Endodermal cell (in vitro differentiated cells): ENCODE measurements around the gene RPN2. TPM values are rescaled to one million over a fixed set of nuclear protein-coding genes. Genes with fewer than 3 reads are reported as not detected.

Experiments used
- DNase-seq: peaks from one replicate; pipeline ENCODE4 v3.0.0-alpha.2; 2017
- H3K27ac ChIP-seq: 2 replicates; pipeline ENCODE4 v1.5.1; 2013; ENCODE audit warnings: mild to moderate bottlenecking, low read depth, low read length, moderate library complexity
- H3K27me3 ChIP-seq: 2 replicates; pipeline ENCODE4 v1.6.1; 2013; ENCODE audit warnings: mild to moderate bottlenecking, low read length, moderate library complexity; ENCODE audit not compliant: insufficient read depth, control insufficient read depth, poor library complexity, severe bottlenecking
- H3K36me3 ChIP-seq: 2 replicates; pipeline ENCODE4 v1.7.0; 2013; ENCODE audit warnings: mild to moderate bottlenecking, low read length, moderate library complexity; ENCODE audit not compliant: control insufficient read depth, insufficient read depth
- H3K4me1 ChIP-seq: one replicate; pipeline ENCODE4 v1.7.0; 2013; ENCODE audit warnings: low read length; ENCODE audit not compliant: control insufficient read depth, insufficient read depth
- H3K4me3 ChIP-seq: 2 replicates; pipeline ENCODE4 v1.5.1; 2013; ENCODE audit warnings: mild to moderate bottlenecking, low read length, moderate library complexity
- H3K9ac ChIP-seq: 2 replicates; pipeline ENCODE4 v1.6.1; 2013; ENCODE audit warnings: mild to moderate bottlenecking, low read length, moderate library complexity; ENCODE audit not compliant: poor library complexity, severe bottlenecking; ENCODE audit errors: extremely low read depth
- H3K9me3 ChIP-seq: 2 replicates; pipeline ENCODE4 v1.6.1; 2013; ENCODE audit warnings: mild to moderate bottlenecking, low read length, moderate library complexity; ENCODE audit not compliant: control insufficient read depth
- H3K27ac Mint-ChIP-seq: 2 replicates; pipeline ENCODE4 v1.8.0; 2020; ENCODE audit warnings: mixed read lengths
- H3K27me3 Mint-ChIP-seq: 2 replicates; pipeline ENCODE4 v1.8.0; 2021; ENCODE audit warnings: mild to moderate bottlenecking, mixed read lengths; ENCODE audit not compliant: insufficient read depth
- H3K36me3 Mint-ChIP-seq: 2 replicates; pipeline ENCODE4 v1.8.0; 2020; ENCODE audit warnings: low read depth, mixed read lengths
- H3K4me1 Mint-ChIP-seq: 2 replicates; pipeline ENCODE4 v1.8.0; 2020; ENCODE audit warnings: mixed read lengths
- H3K4me3 Mint-ChIP-seq: 2 replicates; pipeline ENCODE4 v1.8.0; 2020; ENCODE audit warnings: mild to moderate bottlenecking, moderate library complexity, mixed read lengths
- H3K9me3 Mint-ChIP-seq: 2 replicates; pipeline ENCODE4 v1.8.0; 2020; ENCODE audit warnings: mild to moderate bottlenecking, mixed read lengths
- WGBS, 2 experiments: methylation state at CpG; one replicate each; pipeline versions ENCODE4 v1.1.5 to v1.1.7; 2013; ENCODE audit warnings: missing lambda C conversion rate in 2 of 2, mixed read lengths in 1 of 2; ENCODE audit not compliant: insufficient coverage in 1 of 2, insufficient read length in 1 of 2; 5-methylcytosine and 5-hydroxymethylcytosine counted together
- total RNA-seq, 2 donors: library from RNA; stranded (reverse); fragmentation: NEBNext Ultra II Directional in 1 of 2; extraction: Animal tissue kit (Norgen Biotek cat#: 25700) in 1 of 2; gene quantifications; 2 replicates in 1 of 2; 3 replicates in 1 of 2; pipeline ENCODE4 v1.2.1, GENCODE V29; 2021
- TF ChIP-seq, protein P1 (sequence below): fragments of 200-600 bp; sonication (generic); conservative IDR thresholded peaks from 2 replicates; pipeline ENCODE4 v1.5.0; 2021; ENCODE audit warnings: antibody characterized with exemption, mild to moderate bottlenecking

RPN2 gene
- total RNA-seq, 2 donors from 2014 or later, result 230 to 242 TPM

DNA sequence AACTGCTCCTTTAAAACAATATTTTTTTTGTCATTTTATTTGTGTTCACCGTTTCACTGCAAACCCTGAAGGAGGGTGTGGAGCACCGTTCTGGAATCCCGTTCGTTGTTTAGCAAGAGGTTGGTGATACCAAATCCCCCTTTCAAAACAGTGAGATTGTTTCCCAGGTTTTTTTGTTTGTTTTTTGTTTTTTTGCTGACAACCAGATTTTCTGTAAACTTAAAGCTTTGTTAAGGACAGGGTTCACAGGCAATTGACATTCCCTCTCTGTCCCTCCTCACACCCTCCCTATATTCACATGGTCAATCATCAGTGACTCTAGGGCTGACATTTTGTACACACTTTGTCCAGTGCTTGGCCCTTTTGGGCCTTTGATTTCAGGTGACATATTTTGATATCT is 21.2 kb downstream of the RPN2 start:
- no peaks in the 10 kb centered on the region for H3K27me3 Mint-ChIP-seq
- no peaks in the 10 kb centered on the region for H3K9me3 Mint-ChIP-seq
- H3K4me3 ChIP-seq, result no peak overlapping the region
- H3K36me3 Mint-ChIP-seq, result peaks cover 69% of the 10 kb centered on the region
- H3K27ac ChIP-seq, result no peak overlapping the region
- H3K9me3 ChIP-seq, result no peaks in the 10 kb centered on the region
- no peaks in the 10 kb centered on the region for H3K4me1 ChIP-seq
- no peak overlapping the region for H3K9ac ChIP-seq
- WGBS, 2 experiments, result 94 to 100% methylated on average over 2 to 4 of the region's 4 CpGs
- H3K36me3 ChIP-seq, result peaks cover 87% of the 10 kb centered on the region
- no peak overlapping the region for H3K4me3 Mint-ChIP-seq
- H3K27ac Mint-ChIP-seq, result no peak overlapping the region
- no peaks in the 10 kb centered on the region for H3K27me3 ChIP-seq
- peaks cover 1% of the 10 kb centered on the region for H3K4me1 Mint-ChIP-seq
- TF ChIP-seq, protein P1, sequence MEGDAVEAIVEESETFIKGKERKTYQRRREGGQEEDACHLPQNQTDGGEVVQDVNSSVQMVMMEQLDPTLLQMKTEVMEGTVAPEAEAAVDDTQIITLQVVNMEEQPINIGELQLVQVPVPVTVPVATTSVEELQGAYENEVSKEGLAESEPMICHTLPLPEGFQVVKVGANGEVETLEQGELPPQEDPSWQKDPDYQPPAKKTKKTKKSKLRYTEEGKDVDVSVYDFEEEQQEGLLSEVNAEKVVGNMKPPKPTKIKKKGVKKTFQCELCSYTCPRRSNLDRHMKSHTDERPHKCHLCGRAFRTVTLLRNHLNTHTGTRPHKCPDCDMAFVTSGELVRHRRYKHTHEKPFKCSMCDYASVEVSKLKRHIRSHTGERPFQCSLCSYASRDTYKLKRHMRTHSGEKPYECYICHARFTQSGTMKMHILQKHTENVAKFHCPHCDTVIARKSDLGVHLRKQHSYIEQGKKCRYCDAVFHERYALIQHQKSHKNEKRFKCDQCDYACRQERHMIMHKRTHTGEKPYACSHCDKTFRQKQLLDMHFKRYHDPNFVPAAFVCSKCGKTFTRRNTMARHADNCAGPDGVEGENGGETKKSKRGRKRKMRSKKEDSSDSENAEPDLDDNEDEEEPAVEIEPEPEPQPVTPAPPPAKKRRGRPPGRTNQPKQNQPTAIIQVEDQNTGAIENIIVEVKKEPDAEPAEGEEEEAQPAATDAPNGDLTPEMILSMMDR, result no peak
- DNase-seq, result no peak

DNA sequence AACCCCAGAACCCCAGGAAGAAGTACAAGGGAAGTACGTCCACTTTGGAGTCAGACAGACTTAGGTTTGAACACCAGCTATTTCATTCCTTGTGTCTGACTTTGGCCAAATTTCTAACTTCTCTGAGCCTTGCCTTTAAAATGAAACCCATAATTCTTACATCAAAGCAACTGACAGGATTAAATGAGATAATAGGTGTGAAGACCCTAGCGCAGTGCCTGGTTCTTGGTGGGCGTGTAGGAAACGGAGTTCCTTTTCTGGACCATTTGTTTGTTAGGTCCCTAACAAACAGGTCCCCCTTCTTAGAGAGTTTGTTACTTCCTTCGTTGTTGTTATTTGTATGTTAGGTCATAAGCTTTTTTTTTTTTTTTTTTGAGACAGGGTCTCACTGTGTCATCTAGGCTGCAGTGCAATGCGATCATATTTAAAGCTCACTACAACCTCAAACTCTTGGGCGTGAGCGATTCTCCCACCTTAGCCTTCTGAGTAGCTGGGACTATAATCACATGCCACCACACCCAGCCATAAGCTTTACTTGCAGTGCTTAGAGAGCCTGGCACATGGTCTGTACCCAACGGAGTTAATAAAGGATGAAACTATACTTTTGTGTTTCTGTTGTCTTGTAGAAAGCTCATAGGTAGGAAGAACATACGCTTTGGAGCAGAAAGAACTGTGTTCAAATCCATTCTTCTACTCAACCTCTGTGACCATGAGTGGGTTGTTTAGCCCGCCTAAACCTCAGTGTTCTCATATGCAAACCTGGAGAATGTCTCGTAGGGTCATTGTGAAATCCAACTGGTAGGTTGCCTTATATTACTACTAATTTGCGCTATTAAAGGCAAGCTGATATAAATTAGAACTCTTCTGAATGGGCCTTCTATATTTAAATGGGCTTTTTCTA is 22.0 kb downstream of the RPN2 start:
- Mint-ChIP-seq H3K4me3 (no peak overlapping the region), H3K27me3 (no peaks in the 10 kb centered on the region), H3K9me3 (no peaks in the 10 kb centered on the region), H3K27ac (peak overlapping the region; percentile 71), H3K36me3 (peaks cover 69% of the 10 kb centered on the region), H3K4me1 (no peaks in the 10 kb centered on the region)
- Histone ChIP-seq H3K36me3 (peaks cover 95% of the 10 kb centered on the region), H3K27ac (no peak overlapping the region), H3K9me3 (no peaks in the 10 kb centered on the region), H3K27me3 (no peaks in the 10 kb centered on the region), H3K4me1 (no peaks in the 10 kb centered on the region), H3K9ac (no peak overlapping the region), H3K4me3 (no peak overlapping the region)
- 97 to 98% methylated on average over 12 of the region's 13 CpGs for WGBS, 2 experiments
- TF ChIP-seq, protein P1, result no peak
- DNase-seq, result no peak

DNA sequence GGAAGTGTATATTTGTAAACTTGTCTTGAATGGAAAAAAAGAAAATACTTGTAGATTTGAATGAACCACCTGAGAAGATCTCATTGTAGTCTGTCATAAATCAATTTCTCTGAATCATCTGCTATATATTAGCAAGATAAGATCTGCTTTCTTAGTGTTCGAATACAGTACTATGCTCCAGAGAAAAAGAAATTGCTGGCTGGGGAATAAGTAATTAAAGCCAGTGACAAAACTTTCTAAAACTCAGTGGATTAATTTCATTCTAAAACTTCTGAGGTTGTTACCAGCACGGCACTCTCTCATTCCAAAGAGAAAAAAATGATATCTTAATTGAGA is 22.7 kb downstream of the RPN2 start:
- Mint-ChIP-seq H3K9me3 (no peaks in the 10 kb centered on the region), H3K27me3 (no peaks in the 10 kb centered on the region), H3K36me3 (peaks cover 69% of the 10 kb centered on the region), H3K4me3 (no peak overlapping the region), H3K4me1 (no peaks in the 10 kb centered on the region), H3K27ac (peak overlapping the region; percentile 52)
- Histone ChIP-seq H3K9ac (no peak overlapping the region), H3K36me3 (peaks cover 96% of the 10 kb centered on the region), H3K9me3 (no peaks in the 10 kb centered on the region), H3K27ac (peak overlapping the region; percentile 33), H3K4me3 (no peak overlapping the region), H3K4me1 (no peaks in the 10 kb centered on the region), H3K27me3 (no peaks in the 10 kb centered on the region)
- DNase-seq, result no peak
- TF ChIP-seq, protein P1, result no peak
- WGBS, 2 experiments, result 90 to 100% methylated on average over 2 of the region's 2 CpGs
